RWPE2 (cell line): ENCODE measurements around the gene YIPF2.
"Not testable (repeated sequence)": the region's sequence is repeated elsewhere in the genome, so short reads cannot be mapped to it uniquely, and the experiment has no call there.

Experiments
- ATAC-seq: fragments of 200-7000 bp; cut with Tn5 transposase; 3 replicates; pipeline ENCODE4 v1.9.1; 2021; ENCODE audit warnings: low read depth
- DNase-seq: peaks from one replicate; pipeline ENCODE4 v3.0.0-alpha.2; 2020; ENCODE audit warnings: low spot score
- H3K27ac ChIP-seq: fragments of 450-650 bp; 2 replicates; pipeline ENCODE4 v1.5.1; 2017; ENCODE audit warnings: mild to moderate bottlenecking; ENCODE audit not compliant: poor library complexity, severe bottlenecking
- H3K27me3 ChIP-seq: fragments of 250-450 bp; sonication (Bioruptor Pico); 2 replicates; pipeline ENCODE4 v1.5.1; 2021; ENCODE audit warnings: mild to moderate bottlenecking, moderate library complexity; ENCODE audit not compliant: insufficient read depth, poor library complexity, severe bottlenecking
- H3K36me3 ChIP-seq: fragments of 250-450 bp; sonication (Bioruptor Pico); 2 replicates; pipeline ENCODE4 v1.5.1; 2020; ENCODE audit warnings: low read depth, mild to moderate bottlenecking, moderate library complexity
- H3K4me1 ChIP-seq: fragments of 250-450 bp; sonication (Bioruptor Pico); 2 replicates; pipeline ENCODE4 v1.5.1; 2021; ENCODE audit warnings: mild to moderate bottlenecking, moderate library complexity; ENCODE audit not compliant: insufficient read depth, poor library complexity, severe bottlenecking
- H3K4me3 ChIP-seq: fragments of 250-450 bp; sonication (Bioruptor Pico); 2 replicates; pipeline ENCODE4 v1.5.1; 2021; ENCODE audit warnings: mild to moderate bottlenecking, moderate library complexity; ENCODE audit not compliant: severe bottlenecking
- H3K9me3 ChIP-seq: fragments of 250-450 bp; sonication (Bioruptor Pico); 2 replicates; pipeline ENCODE4 v1.5.1; 2021; ENCODE audit warnings: mild to moderate bottlenecking, moderate library complexity; ENCODE audit not compliant: severe bottlenecking
- TF ChIP-seq, protein P1 (sequence below): fragments of 450-650 bp; IDR thresholded peaks from one replicate; pipeline ENCODE4 v1.5.1; 2017; ENCODE audit warnings: mild to moderate bottlenecking, moderate library complexity; ENCODE audit not compliant: poor library complexity, severe bottlenecking

The YIPF2 gene

DNA sequence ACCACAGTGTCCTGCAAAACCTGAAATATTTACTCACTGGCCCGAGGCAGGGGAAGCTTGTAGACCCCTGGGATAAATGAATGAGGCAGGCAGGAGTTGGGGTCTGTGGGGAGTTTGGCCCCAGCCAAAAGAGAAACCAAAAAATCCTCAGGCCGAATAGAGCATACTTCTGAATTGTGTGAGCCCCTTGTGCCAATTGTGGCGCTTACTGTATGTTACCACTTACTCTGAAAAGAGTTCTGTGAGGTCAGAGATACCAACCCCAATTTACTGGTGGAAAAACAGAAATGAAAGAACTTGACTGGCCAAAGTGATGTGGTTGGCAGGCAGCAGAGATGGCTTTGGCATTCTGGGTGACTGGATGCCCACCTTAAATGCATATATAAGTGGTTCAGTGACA lies 50.2 kb downstream of the YIPF2 start:
- H3K9me3 ChIP-seq: no peaks in the 10 kb centered on the region
- no peaks in the 10 kb centered on the region for H3K27me3 ChIP-seq
- ATAC-seq (no peak), DNase-seq (no peak)
- TF ChIP-seq, protein P1, sequence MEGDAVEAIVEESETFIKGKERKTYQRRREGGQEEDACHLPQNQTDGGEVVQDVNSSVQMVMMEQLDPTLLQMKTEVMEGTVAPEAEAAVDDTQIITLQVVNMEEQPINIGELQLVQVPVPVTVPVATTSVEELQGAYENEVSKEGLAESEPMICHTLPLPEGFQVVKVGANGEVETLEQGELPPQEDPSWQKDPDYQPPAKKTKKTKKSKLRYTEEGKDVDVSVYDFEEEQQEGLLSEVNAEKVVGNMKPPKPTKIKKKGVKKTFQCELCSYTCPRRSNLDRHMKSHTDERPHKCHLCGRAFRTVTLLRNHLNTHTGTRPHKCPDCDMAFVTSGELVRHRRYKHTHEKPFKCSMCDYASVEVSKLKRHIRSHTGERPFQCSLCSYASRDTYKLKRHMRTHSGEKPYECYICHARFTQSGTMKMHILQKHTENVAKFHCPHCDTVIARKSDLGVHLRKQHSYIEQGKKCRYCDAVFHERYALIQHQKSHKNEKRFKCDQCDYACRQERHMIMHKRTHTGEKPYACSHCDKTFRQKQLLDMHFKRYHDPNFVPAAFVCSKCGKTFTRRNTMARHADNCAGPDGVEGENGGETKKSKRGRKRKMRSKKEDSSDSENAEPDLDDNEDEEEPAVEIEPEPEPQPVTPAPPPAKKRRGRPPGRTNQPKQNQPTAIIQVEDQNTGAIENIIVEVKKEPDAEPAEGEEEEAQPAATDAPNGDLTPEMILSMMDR: no peak
- no peak overlapping the region for H3K4me3 ChIP-seq
- H3K27ac ChIP-seq: peak overlapping the region; percentile 0
- peaks cover 6% of the 10 kb centered on the region for H3K4me1 ChIP-seq
- H3K36me3 ChIP-seq: peaks cover 4% of the 10 kb centered on the region; the same call in 1 of the 2 replicates

DNA sequence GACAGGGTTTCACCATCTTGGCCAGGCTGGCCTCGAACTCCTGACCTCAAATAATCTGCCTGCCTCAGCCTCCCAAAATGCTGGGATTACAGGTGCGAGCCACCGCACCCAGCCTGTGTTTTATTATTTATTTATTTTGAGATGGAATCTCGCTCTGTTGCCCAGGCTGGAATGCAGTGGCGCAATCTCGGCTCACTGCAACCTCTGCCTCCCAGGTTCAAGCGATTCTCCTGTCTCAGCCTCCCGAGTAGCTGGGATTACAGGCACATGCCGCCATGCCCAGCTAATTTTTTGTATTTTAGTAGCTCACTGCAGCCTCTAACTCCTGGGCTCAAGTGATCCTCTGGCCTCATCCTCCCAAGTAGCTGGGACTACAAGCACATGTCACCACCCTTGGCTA lies 50.8 kb downstream of the YIPF2 start:
- not testable (repeated sequence) for ATAC-seq, DNase-seq, H3K4me1 ChIP-seq, H3K27me3 ChIP-seq, H3K4me3 ChIP-seq, H3K9me3 ChIP-seq, H3K36me3 ChIP-seq
- H3K27ac ChIP-seq: peak overlapping the region; percentile 0

DNA sequence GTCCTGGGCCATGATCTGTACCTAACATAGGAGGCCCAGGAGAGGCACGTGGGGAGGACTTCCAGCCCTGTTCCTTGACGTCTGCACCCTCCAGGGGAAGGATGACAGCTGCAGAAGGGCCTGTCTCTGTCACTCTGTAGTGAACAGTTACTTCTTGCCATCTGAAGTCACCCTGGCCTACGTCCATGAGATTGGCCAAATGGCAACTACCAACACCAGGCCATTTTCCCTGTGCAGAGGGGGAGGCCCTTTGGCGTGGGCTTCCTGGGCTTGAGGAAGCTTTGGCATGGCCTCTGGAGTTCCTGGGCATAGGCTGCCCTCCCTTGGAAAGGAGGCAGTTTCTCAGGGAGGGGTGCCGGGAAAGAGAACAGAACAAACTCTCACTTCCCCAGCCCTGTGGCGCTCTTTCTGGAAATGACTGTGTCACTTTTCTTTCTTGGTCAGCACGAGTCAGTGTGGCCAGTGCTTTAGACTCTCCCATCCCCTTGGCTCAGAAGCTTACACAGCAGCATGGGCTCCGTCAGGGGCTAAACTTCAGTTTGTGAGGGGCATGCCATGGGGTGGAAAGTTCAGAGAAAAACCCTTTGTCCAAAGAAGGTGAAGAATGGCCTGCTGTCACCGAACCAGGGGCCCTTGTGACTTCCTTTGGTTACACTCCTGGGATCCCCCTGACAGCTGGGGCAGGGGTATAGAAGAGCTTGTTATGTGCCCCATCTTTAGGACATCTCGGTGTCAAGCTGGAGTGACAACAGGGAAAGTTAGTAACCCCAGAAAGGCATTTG lies 51.8 kb downstream of the YIPF2 start:
- ATAC-seq: no peak
- Histone ChIP-seq H3K27ac (no peak overlapping the region), H3K4me3 (no peak overlapping the region), H3K9me3 (no peaks in the 10 kb centered on the region), H3K27me3 (no peaks in the 10 kb centered on the region), H3K36me3 (peaks cover 4% of the 10 kb centered on the region; the same call in 1 of the 2 replicates), H3K4me1 (peaks cover 10% of the 10 kb centered on the region)
- no peak for DNase-seq
- TF ChIP-seq, protein P1: no peak

GRCh38 chr19:10874024-10874423 lies 54.4 kb downstream of the YIPF2 start:
- H3K27me3 ChIP-seq: no peaks in the 10 kb centered on the region
- H3K9me3 ChIP-seq: no peaks in the 10 kb centered on the region
- peaks cover 4% of the 10 kb centered on the region; the same call in 1 of the 2 replicates for H3K36me3 ChIP-seq
- DNase-seq: no peak
- ATAC-seq: no peak
- H3K27ac ChIP-seq: no peak overlapping the region
- H3K4me1 ChIP-seq: peaks cover 8% of the 10 kb centered on the region
- TF ChIP-seq, protein P1: no peak
- H3K4me3 ChIP-seq: no peak overlapping the region

- TF ChIP-seq, protein P1: no peak
- H3K36me3 ChIP-seq: peaks cover 4% of the 10 kb centered on the region; the same call in 1 of the 2 replicates
- ATAC-seq: no peak
- H3K27me3 ChIP-seq: no peaks in the 10 kb centered on the region
- H3K4me3 ChIP-seq: peak overlapping the region; percentile 100
- peak overlapping the region; percentile 74 for H3K27ac ChIP-seq
- H3K9me3 ChIP-seq: no peaks in the 10 kb centered on the region
- peaks cover 6% of the 10 kb centered on the region for H3K4me1 ChIP-seq
- DNase-seq: no peak
Measured at GRCh38 chr19:10872546-10873107, 55.8 kb downstream of the YIPF2 start.
